Thyroid gland (tissue), 4 donors: ENCODE data around the gene STAG2.

ENCODE experiments used
- POLR2A ChIP-seq, 2 donors: fragments of 450-650 bp; IDR thresholded peaks; one replicate each; pipeline ENCODE4 v1.6.1; 2017; ENCODE audit warnings: antibody characterized with exemption in 2 of 2, mild to moderate bottlenecking in 2 of 2, moderate library complexity in 1 of 2
- TF ChIP-seq, protein P1 (sequence below), 6 experiments: fragments of 200-600 bp in 3 of 6; fragments of 450-650 bp in 3 of 6; sonication (generic) in 3 of 6; IDR thresholded peaks; one replicate each; pipeline ENCODE4 v1.5.1; 2016 to 2019; ENCODE audit warnings: antibody characterized with exemption in 6 of 6, mild to moderate bottlenecking in 2 of 6, inconsistent platforms in 1 of 6, moderate library complexity in 1 of 6

GRCh38 chrX:123968383-123969050 lies 7.0 kb downstream of the STAG2 start:
- TF ChIP-seq, protein P1, sequence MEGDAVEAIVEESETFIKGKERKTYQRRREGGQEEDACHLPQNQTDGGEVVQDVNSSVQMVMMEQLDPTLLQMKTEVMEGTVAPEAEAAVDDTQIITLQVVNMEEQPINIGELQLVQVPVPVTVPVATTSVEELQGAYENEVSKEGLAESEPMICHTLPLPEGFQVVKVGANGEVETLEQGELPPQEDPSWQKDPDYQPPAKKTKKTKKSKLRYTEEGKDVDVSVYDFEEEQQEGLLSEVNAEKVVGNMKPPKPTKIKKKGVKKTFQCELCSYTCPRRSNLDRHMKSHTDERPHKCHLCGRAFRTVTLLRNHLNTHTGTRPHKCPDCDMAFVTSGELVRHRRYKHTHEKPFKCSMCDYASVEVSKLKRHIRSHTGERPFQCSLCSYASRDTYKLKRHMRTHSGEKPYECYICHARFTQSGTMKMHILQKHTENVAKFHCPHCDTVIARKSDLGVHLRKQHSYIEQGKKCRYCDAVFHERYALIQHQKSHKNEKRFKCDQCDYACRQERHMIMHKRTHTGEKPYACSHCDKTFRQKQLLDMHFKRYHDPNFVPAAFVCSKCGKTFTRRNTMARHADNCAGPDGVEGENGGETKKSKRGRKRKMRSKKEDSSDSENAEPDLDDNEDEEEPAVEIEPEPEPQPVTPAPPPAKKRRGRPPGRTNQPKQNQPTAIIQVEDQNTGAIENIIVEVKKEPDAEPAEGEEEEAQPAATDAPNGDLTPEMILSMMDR (IDR thresholded peaks at IDR 0.05) = no peak
- no peak for TF ChIP-seq POLR2A (IDR thresholded peaks at IDR 0.05)
